ENCODE results near the gene OSBPL3.

The OSBPL3 gene

GRCh38 chr7:24979470-24979862, 512 bp downstream of the OSBPL3 start:
- DNase-seq (ENCODE audit: low read depth in 2 of 2): peak in 1 of 2 donors; percentile 31

- DNase-seq (ENCODE audit: low read depth in 2 of 2): peak in 1 of 2 donors; percentile 58
These were observed 1.0 kb downstream of the OSBPL3 start for GRCh38 chr7:24978843-24979469.

GRCh38 chr7:24975644-24976260, 4.2 kb downstream of the OSBPL3 start:
- no peak for DNase-seq (ENCODE audit: low read depth in 2 of 2)

- no peak for DNase-seq (ENCODE audit: low read depth in 2 of 2)
These were observed 4.8 kb downstream of the OSBPL3 start for GRCh38 chr7:24975172-24975571.

- DNase-seq (ENCODE audit: low read depth in 2 of 2): no peak
These were observed 5.7 kb downstream of the OSBPL3 start for GRCh38 chr7:24974026-24974832.

- DNase-seq (ENCODE audit: low read depth in 2 of 2): no peak
These were observed 7.0 kb downstream of the OSBPL3 start for GRCh38 chr7:24972991-24973390.

- no peak for DNase-seq (ENCODE audit: low read depth in 2 of 2)
These were observed 7.9 kb downstream of the OSBPL3 start for GRCh38 chr7:24972166-24972477.

GRCh38 chr7:24971333-24972165, 8.4 kb downstream of the OSBPL3 start:
- no peak for DNase-seq (ENCODE audit: low read depth in 2 of 2)

GRCh38 chr7:24970676-24971075, 9.3 kb downstream of the OSBPL3 start:
- DNase-seq (ENCODE audit: low read depth in 2 of 2): no peak

- no peak for DNase-seq (ENCODE audit: low read depth in 2 of 2)
These were observed 11.8 kb downstream of the OSBPL3 start for GRCh38 chr7:24968165-24968564.

GRCh38 chr7:24967696-24968095, 12.3 kb downstream of the OSBPL3 start:
- DNase-seq (ENCODE audit: low read depth in 2 of 2): no peak

GRCh38 chr7:24966802-24967201, 13.2 kb downstream of the OSBPL3 start:
- no peak for DNase-seq (ENCODE audit: low read depth in 2 of 2)

GRCh38 chr7:24965831-24966708, 13.9 kb downstream of the OSBPL3 start:
- no peak for DNase-seq (ENCODE audit: low read depth in 2 of 2)

GRCh38 chr7:24964191-24964590, 15.8 kb downstream of the OSBPL3 start:
- no peak for DNase-seq (ENCODE audit: low read depth in 2 of 2)

GRCh38 chr7:24963218-24963617, 16.8 kb downstream of the OSBPL3 start:
- DNase-seq (ENCODE audit: low read depth in 2 of 2): no peak

GRCh38 chr7:24962418-24962962, 17.5 kb downstream of the OSBPL3 start:
- DNase-seq (ENCODE audit: low read depth in 2 of 2): no peak

- DNase-seq (ENCODE audit: low read depth in 2 of 2): no peak
These were observed 20.1 kb downstream of the OSBPL3 start for GRCh38 chr7:24959735-24960485.

- no peak for DNase-seq (ENCODE audit: low read depth in 2 of 2)
These were observed 21.6 kb downstream of the OSBPL3 start for GRCh38 chr7:24958399-24958798.

- no peak for DNase-seq (ENCODE audit: low read depth in 2 of 2)
These were observed 24.0 kb downstream of the OSBPL3 start for GRCh38 chr7:24956021-24956420.

GRCh38 chr7:24955313-24955712, 24.7 kb downstream of the OSBPL3 start:
- no peak for DNase-seq (ENCODE audit: low read depth in 2 of 2)

Data from stimulated activated CD4-positive, alpha-beta T cell treated with anti-CD3 and anti-CD28 coated beads, Interleukin-1b, Interleukin-23, amount 100 ng/mL, for 1 hour (primary cell).